GM10266 (cell line): Measurements from ENCODE around the gene ECSCR.
"Not testable (repeated sequence)": the region's sequence is repeated elsewhere in the genome, so short reads cannot be mapped to it uniquely, and the experiment has no call there.

Experiments
- DNase-seq: peaks from one replicate; pipeline ENCODE4 v3.0.0; 2012; ENCODE audit errors: extremely low spot score
- CTCF ChIP-seq: IDR thresholded peaks from 2 replicates; pipeline ENCODE4 v1.5.1; 2012; ENCODE audit warnings: mild to moderate bottlenecking, low read depth; ENCODE audit not compliant: control insufficient read depth, insufficient read depth; ENCODE audit errors: missing control alignments

Gene ECSCR

GRCh38 chr5:139462586-139463276, at the start of gene ECSCR:
Gene ECSCR, minus strand, starts transcription at chr5:139462743. Its CDS starts 73 bp downstream, at chr5:139462670.
- no peak for TF ChIP-seq CTCF
- DNase-seq: no peak

- DNase-seq: not testable (repeated sequence)
Measured at GRCh38 chr5:139504722-139505121, 42.2 kb upstream of the ECSCR start.

DNA sequence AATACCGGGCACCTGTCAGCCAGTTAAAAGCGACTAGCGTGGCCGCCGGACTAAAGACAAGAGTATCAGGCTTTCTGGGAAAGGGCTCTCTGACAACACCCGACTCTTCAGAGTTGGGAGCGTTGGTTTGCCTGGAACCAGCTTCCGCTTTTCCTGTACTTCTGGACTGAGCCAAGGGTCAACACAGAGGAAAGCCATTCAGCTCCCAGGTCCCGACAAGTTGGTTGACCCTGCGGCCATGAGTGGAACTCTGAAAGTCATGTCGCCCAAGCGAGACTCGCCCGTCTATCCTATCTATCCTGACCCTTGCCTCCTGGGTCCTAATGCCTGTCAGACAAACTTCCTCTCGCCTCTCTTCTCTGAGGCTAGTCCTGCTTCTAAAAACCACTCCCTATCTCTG, 41.3 kb upstream of the ECSCR start:
- DNase-seq: not testable (repeated sequence)

- not testable (repeated sequence) for DNase-seq
Measured at GRCh38 chr5:139503036-139503817, 40.7 kb upstream of the ECSCR start.

DNA sequence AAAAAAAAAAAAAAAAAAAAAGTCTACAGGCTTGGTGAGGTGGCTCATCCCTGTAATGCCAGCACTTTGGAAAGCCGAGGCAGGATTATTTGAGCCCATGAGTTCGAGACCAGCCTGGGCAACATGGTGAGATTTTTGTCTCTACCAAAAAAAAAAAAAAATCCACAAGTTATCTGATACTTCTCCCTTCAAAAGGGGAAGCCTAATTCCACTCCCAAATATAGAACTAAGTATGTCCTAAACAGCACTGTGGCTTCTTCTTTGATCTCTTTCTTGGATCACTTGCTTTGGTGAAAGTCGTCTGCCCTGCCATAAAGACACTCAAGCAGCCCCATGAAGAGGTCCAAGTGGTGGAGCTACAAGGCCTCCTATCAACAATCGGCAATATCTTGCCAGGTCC, 38.8 kb upstream of the ECSCR start:
- DNase-seq: no peak
- TF ChIP-seq CTCF: no peak

DNA sequence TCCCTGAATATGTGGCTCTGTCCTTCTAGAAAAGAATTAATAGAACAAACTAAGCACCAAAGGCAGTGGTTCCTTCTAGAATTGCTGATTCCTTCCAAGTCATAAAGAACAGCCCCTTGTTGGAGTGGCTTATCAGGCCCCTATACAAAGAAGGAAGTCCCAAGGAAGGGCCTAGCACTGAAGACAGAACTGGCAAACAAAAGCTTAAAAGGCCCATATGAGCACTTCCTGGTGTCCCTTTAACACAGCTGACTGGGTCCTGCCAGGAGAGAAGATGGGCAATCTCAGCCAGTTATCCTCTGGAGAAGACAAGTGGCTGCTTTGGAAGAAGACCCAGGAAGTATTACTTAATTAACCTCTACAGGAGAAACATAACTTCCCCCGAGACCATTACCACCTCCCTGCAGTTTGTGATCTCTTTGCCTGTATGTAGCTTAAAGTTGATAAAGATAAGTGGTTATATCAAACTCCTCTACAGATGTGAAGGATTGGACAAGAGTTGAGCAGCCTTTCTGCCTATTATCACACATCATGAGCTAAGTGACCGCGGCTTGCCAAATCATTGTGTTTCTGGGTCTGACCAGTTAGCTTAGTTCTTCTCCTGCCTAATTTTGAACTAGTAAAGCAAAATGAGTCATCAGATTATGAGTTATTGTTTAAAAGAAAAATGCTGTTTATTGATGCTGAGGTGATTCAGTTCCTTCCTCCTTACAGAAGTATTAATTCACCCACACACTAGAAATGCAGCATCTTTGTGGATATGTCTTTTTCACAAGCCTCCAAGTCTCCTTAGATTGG, 33.3 kb upstream of the ECSCR start:
- DNase-seq: no peak
- TF ChIP-seq CTCF: no peak

- no peak for TF ChIP-seq CTCF
- DNase-seq: no peak
Measured at GRCh38 chr5:139494832-139495231, 32.3 kb upstream of the ECSCR start.

DNA sequence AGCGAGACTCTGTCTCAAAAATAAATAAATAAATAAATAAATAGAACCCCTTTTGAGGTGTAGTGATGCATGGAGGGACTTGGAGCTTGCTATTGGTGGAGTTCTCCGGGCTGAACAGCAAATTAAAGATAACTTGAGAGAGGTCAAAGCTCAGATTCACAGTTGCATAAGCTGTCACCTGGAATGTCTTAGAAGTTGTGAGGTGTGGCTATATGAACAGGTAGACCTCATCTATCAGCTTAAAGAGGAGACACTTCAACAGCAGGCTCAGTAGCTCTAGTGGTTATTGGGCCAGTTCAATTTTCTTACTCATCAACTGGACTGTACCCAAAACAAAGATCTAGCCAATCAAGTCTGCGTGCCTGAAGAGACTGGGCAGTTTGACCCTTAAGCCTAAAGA, 31.7 kb upstream of the ECSCR start:
- DNase-seq: no peak

More for the DNA sequence above, 31.7 kb upstream of the ECSCR start:
- no peak for TF ChIP-seq CTCF
